ENCODE data around the gene TASOR.

TASOR gene

DNA sequence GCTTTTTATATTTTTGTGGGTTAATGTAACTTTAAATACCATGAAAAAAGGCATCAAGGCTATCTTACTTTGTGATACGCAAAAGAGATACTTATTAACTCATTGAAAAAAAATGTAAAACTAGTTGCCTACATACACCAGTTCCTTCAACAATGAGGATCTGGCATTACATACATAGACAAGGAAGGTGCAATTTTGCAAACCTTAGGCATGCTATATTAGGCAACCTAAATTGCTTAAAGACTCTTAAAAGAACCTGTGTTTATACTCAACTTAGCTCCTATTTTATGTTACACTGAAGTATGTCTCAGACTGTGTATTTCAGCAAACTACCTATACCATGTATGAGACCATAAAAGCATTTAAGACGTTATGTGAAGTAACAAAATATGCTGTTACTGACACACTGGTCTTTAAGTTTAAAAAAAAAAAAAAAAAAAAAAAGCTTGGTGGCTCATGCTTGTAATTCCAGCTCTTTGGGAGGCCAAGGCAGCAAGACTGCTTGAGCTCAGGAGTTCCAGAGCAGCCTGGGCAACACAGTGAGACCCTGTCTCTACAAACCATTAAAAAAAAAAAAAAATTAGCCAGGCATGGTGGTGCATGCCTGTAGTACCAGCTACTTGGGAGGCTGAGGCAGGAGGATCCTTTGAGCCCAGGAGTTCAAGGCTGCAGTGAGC lies 9.1 kb downstream of the TASOR start:
- peaks cover 4% of the 10 kb centered on the region for H3K4me1 ChIP-seq (ENCODE audit: control insufficient read depth, insufficient read depth, low read depth, low read length)
- H2BK120ac ChIP-seq (ENCODE audit: low read depth, low read length): no peak overlapping the region
- H3K9me3 ChIP-seq (ENCODE audit: control insufficient read depth, low read length): no peaks in the 10 kb centered on the region
- H2AFZ ChIP-seq (ENCODE audit: low read depth, low read length): no peak overlapping the region
- peak; percentile 16 for DNase-seq
- H4K91ac ChIP-seq (ENCODE audit: low read length): no peak overlapping the region
- H2BK5ac ChIP-seq (ENCODE audit: low read depth, low read length, poor library complexity, severe bottlenecking): no peak overlapping the region
- no peak overlapping the region for H3K23ac ChIP-seq (ENCODE audit: low read length in 2 of 2)
- H2BK12ac ChIP-seq (ENCODE audit: low read length in 2 of 2): no peak overlapping the region
- no peak overlapping the region for H2BK15ac ChIP-seq (ENCODE audit: low read depth, poor library complexity, severe bottlenecking)
- no peak overlapping the region for H3K4ac ChIP-seq (ENCODE audit: low read depth in 1 of 2, low read length in 2 of 2)
- H3K79me1 ChIP-seq (replicated peaks; ENCODE audit: low read length, poor library complexity, severe bottlenecking): peaks cover 13% of the 10 kb centered on the region
- peaks cover 16 to 65% of the 10 kb centered on the region in 2 experiments for H3K36me3 ChIP-seq (ENCODE audit: control insufficient read depth in 1 of 2, insufficient read depth in 2 of 2, low read depth in 1 of 2, low read length in 2 of 2)
- H4K8ac ChIP-seq (ENCODE audit: low read length): no peak overlapping the region
- 90% methylated on average over 1 of the region's 2 CpGs for WGBS
- H3K4me3 ChIP-seq (ENCODE audit: insufficient read depth in 1 of 2, low read depth in 1 of 2, low read length in 2 of 2): no peak overlapping the region
- H3K27ac ChIP-seq (ENCODE audit: low read length, poor library complexity, severe bottlenecking): no peak overlapping the region
- H3K18ac ChIP-seq (ENCODE audit: low read depth in 1 of 2, low read length in 2 of 2): no peak overlapping the region
- no peak overlapping the region for H3K9ac ChIP-seq (ENCODE audit: low read length)
- H3K14ac ChIP-seq (ENCODE audit: low read length in 2 of 2): no peak overlapping the region
- no peaks in the 10 kb centered on the region for H3K27me3 ChIP-seq (ENCODE audit: control insufficient read depth in 1 of 2, insufficient read depth in 1 of 2, low read length in 2 of 2)
- H2AK5ac ChIP-seq (ENCODE audit: low read length, severe bottlenecking): no peak overlapping the region
- H3K4me2 ChIP-seq (ENCODE audit: low read length, poor library complexity, severe bottlenecking): no peak overlapping the region

DNA sequence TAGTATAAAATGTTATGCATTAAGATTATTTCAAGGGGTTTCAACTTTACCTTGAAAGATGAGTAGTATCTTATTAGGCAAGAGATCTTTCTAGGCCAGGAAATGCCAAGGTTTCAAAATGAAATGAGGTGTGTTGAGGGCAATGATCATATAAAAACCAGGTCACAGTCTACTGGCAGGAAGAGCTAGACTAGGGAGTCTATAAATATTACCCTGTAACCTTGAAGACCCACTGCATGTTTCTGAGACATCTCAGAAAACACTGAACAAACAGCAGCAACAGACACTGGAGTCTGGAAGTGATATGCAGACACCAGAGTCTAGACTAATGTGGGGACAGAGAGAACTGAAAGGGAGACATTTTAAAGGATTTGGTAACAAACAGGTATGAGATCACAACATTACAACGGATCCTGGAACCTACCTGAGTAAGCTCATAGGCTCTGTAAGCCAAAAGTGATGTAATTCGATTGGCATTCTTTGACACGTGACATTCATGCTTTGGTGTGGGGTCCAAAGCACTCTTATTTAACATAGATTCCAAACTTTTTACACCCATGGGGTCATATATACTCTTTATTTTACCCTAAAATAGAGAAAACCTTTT lies 15.0 kb downstream of the TASOR start:
- Histone ChIP-seq H3K36me3 (ENCODE audit: control insufficient read depth in 1 of 2, insufficient read depth in 2 of 2, low read depth in 1 of 2, low read length in 2 of 2) (peaks cover 28 to 97% of the 10 kb centered on the region in 2 experiments), H3K9ac (ENCODE audit: low read length) (no peak overlapping the region), H3K23ac (ENCODE audit: low read length in 2 of 2) (no peak overlapping the region), H3K4me2 (ENCODE audit: low read length, poor library complexity, severe bottlenecking) (no peak overlapping the region), H3K27ac (ENCODE audit: low read length, poor library complexity, severe bottlenecking) (no peak overlapping the region), H2BK120ac (ENCODE audit: low read depth, low read length) (no peak overlapping the region), H3K14ac (ENCODE audit: low read length in 2 of 2) (no peak overlapping the region), H3K4me1 (ENCODE audit: control insufficient read depth, insufficient read depth, low read depth, low read length) (no peaks in the 10 kb centered on the region), H2BK15ac (ENCODE audit: low read depth, poor library complexity, severe bottlenecking) (no peak overlapping the region), H4K91ac (ENCODE audit: low read length) (no peak overlapping the region), H3K4me3 (ENCODE audit: insufficient read depth in 1 of 2, low read depth in 1 of 2, low read length in 2 of 2) (no peak overlapping the region), H3K18ac (ENCODE audit: low read depth in 1 of 2, low read length in 2 of 2) (no peak overlapping the region), H3K27me3 (ENCODE audit: control insufficient read depth in 1 of 2, insufficient read depth in 1 of 2, low read length in 2 of 2) (no peaks in the 10 kb centered on the region), H4K8ac (ENCODE audit: low read length) (no peak overlapping the region), H2BK12ac (ENCODE audit: low read length in 2 of 2) (no peak overlapping the region), H2AK5ac (ENCODE audit: low read length, severe bottlenecking) (no peak overlapping the region), H3K79me1 (replicated peaks; ENCODE audit: low read length, poor library complexity, severe bottlenecking) (peaks cover 17% of the 10 kb centered on the region), H2BK5ac (ENCODE audit: low read depth, low read length, poor library complexity, severe bottlenecking) (no peak overlapping the region), H2AFZ (ENCODE audit: low read depth, low read length) (no peak overlapping the region), H3K4ac (ENCODE audit: low read depth in 1 of 2, low read length in 2 of 2) (no peak overlapping the region), H3K9me3 (ENCODE audit: control insufficient read depth, low read length) (no peaks in the 10 kb centered on the region)
- DNase-seq: no peak
- WGBS: 100% methylated on average over 3 of the region's 3 CpGs

GRCh38 chr3:56664823-56665222 lies 18.2 kb downstream of the TASOR start:
- Histone ChIP-seq H2AK5ac (ENCODE audit: low read length, severe bottlenecking) (no peak overlapping the region), H2BK5ac (ENCODE audit: low read depth, low read length, poor library complexity, severe bottlenecking) (no peak overlapping the region), H3K9ac (ENCODE audit: low read length) (no peak overlapping the region), H4K91ac (ENCODE audit: low read length) (no peak overlapping the region), H3K79me1 (replicated peaks; ENCODE audit: low read length, poor library complexity, severe bottlenecking) (peaks cover 12% of the 10 kb centered on the region), H3K14ac (ENCODE audit: low read length in 2 of 2) (no peak overlapping the region), H3K4me2 (ENCODE audit: low read length, poor library complexity, severe bottlenecking) (no peak overlapping the region), H3K18ac (ENCODE audit: low read depth in 1 of 2, low read length in 2 of 2) (no peak overlapping the region), H3K9me3 (ENCODE audit: control insufficient read depth, low read length) (no peaks in the 10 kb centered on the region), H2BK12ac (ENCODE audit: low read length in 2 of 2) (no peak overlapping the region), H3K4ac (ENCODE audit: low read depth in 1 of 2, low read length in 2 of 2) (no peak overlapping the region), H2BK120ac (ENCODE audit: low read depth, low read length) (no peak overlapping the region), H3K27me3 (ENCODE audit: control insufficient read depth in 1 of 2, insufficient read depth in 1 of 2, low read length in 2 of 2) (no peaks in the 10 kb centered on the region), H4K8ac (ENCODE audit: low read length) (no peak overlapping the region), H3K27ac (ENCODE audit: low read length, poor library complexity, severe bottlenecking) (no peak overlapping the region), H2BK15ac (ENCODE audit: low read depth, poor library complexity, severe bottlenecking) (no peak overlapping the region), H3K36me3 (ENCODE audit: control insufficient read depth in 1 of 2, insufficient read depth in 2 of 2, low read depth in 1 of 2, low read length in 2 of 2) (peaks cover 28 to 97% of the 10 kb centered on the region in 2 experiments), H3K4me3 (ENCODE audit: insufficient read depth in 1 of 2, low read depth in 1 of 2, low read length in 2 of 2) (no peak overlapping the region), H2AFZ (ENCODE audit: low read depth, low read length) (no peak overlapping the region), H3K23ac (ENCODE audit: low read length in 2 of 2) (no peak overlapping the region), H3K4me1 (ENCODE audit: control insufficient read depth, insufficient read depth, low read depth, low read length) (no peaks in the 10 kb centered on the region)
- 98% methylated on average over 2 of the region's 2 CpGs for WGBS
- no peak for DNase-seq

DNA sequence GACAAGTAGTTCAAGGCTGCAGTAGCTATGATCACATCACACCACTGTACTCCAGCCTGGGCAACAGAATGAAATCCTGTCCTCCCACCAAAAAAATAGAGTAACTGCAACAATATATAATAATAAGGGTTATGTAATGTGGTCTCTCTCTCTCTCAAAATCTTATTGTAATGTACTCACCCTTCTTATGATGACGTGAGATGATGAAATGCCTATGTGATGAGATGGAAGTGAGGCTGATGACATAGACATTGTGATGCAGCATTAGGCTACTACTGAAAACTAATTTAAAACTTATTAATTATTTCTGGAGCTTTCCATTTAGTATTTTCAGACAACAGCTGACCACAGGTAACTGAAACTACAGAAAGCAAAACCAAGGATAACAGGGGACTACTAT lies 27.4 kb downstream of the TASOR start:
- Histone ChIP-seq H3K27me3 (ENCODE audit: control insufficient read depth in 1 of 2, insufficient read depth in 1 of 2, low read length in 2 of 2) (no peaks in the 10 kb centered on the region), H3K14ac (ENCODE audit: low read length in 2 of 2) (no peak overlapping the region), H3K4me2 (ENCODE audit: low read length, poor library complexity, severe bottlenecking) (no peak overlapping the region), H3K9me3 (ENCODE audit: control insufficient read depth, low read length) (no peaks in the 10 kb centered on the region), H2BK15ac (ENCODE audit: low read depth, poor library complexity, severe bottlenecking) (no peak overlapping the region), H2AK5ac (ENCODE audit: low read length, severe bottlenecking) (no peak overlapping the region), H3K36me3 (ENCODE audit: control insufficient read depth in 1 of 2, insufficient read depth in 2 of 2, low read depth in 1 of 2, low read length in 2 of 2) (peaks cover 19 to 82% of the 10 kb centered on the region in 2 experiments), H3K4ac (ENCODE audit: low read depth in 1 of 2, low read length in 2 of 2) (no peak overlapping the region), H2BK12ac (ENCODE audit: low read length in 2 of 2) (no peak overlapping the region), H3K79me1 (replicated peaks; ENCODE audit: low read length, poor library complexity, severe bottlenecking) (peaks cover 12% of the 10 kb centered on the region), H3K9ac (ENCODE audit: low read length) (no peak overlapping the region), H2AFZ (ENCODE audit: low read depth, low read length) (no peak overlapping the region), H2BK120ac (ENCODE audit: low read depth, low read length) (no peak overlapping the region), H4K8ac (ENCODE audit: low read length) (no peak overlapping the region), H2BK5ac (ENCODE audit: low read depth, low read length, poor library complexity, severe bottlenecking) (no peak overlapping the region), H3K27ac (ENCODE audit: low read length, poor library complexity, severe bottlenecking) (no peak overlapping the region), H4K91ac (ENCODE audit: low read length) (no peak overlapping the region), H3K4me3 (ENCODE audit: insufficient read depth in 1 of 2, low read depth in 1 of 2, low read length in 2 of 2) (no peak overlapping the region), H3K23ac (ENCODE audit: low read length in 2 of 2) (no peak overlapping the region), H3K4me1 (ENCODE audit: control insufficient read depth, insufficient read depth, low read depth, low read length) (no peaks in the 10 kb centered on the region), H3K18ac (ENCODE audit: low read depth in 1 of 2, low read length in 2 of 2) (no peak overlapping the region)
- no peak for DNase-seq
- no CpG with 5 or more reads among the region's 1 CpG for WGBS
